GM23248 (cell line): ENCODE results near the gene MYADML2. TPM values are rescaled to one million over a fixed set of nuclear protein-coding genes. Genes with fewer than 3 reads are reported as not detected.

Experiments used
- DNase-seq: peaks from one replicate; pipeline ENCODE4 v3.0.0-alpha.2; 2015
- H2AFZ ChIP-seq: fragments of 200-600 bp; sonication (generic); 2 replicates; pipeline ENCODE4 v1.6.1; 2016; ENCODE audit warnings: antibody characterized with exemption
- H3F3A ChIP-seq: fragments of 200-600 bp; sonication (generic); 2 replicates; pipeline ENCODE4 v1.6.1; 2016; ENCODE audit warnings: mild to moderate bottlenecking, antibody characterized with exemption, mixed run types; ENCODE audit not compliant: insufficient read depth
- H3K27ac ChIP-seq: fragments of 200-600 bp; sonication (generic); 2 replicates; pipeline ENCODE4 v1.5.1; 2016; ENCODE audit warnings: mild to moderate bottlenecking
- H3K27me3 ChIP-seq: fragments of 200-600 bp; sonication (generic); replicated peaks from 2 replicates; pipeline ENCODE4 v1.6.1; 2016; ENCODE audit warnings: mild to moderate bottlenecking; ENCODE audit not compliant: insufficient read depth
- H3K36me3 ChIP-seq: fragments of 200-600 bp; sonication (generic); 2 replicates; pipeline ENCODE4 v1.6.1; 2016; ENCODE audit warnings: low read depth, mild to moderate bottlenecking
- H3K4me1 ChIP-seq: fragments of 200-600 bp; sonication (generic); 2 replicates; pipeline ENCODE4 v1.6.1; 2016; ENCODE audit warnings: mild to moderate bottlenecking; ENCODE audit not compliant: insufficient read depth
- H3K4me2 ChIP-seq: fragments of 200-600 bp; sonication (generic); one replicate; pipeline ENCODE4 v1.6.1; 2016; ENCODE audit warnings: mild to moderate bottlenecking; ENCODE audit not compliant: unreplicated experiment
- H3K4me3 ChIP-seq: fragments of 200-600 bp; sonication (generic); 2 replicates; pipeline ENCODE4 v1.5.1; 2016; ENCODE audit warnings: mild to moderate bottlenecking
- H3K79me2 ChIP-seq: fragments of 200-600 bp; sonication (generic); 2 replicates; pipeline ENCODE4 v1.6.1; 2016; ENCODE audit warnings: mild to moderate bottlenecking; ENCODE audit not compliant: insufficient read depth
- H3K9ac ChIP-seq: fragments of 200-600 bp; sonication (generic); 2 replicates; pipeline ENCODE4 v1.6.1; 2016; ENCODE audit warnings: mild to moderate bottlenecking
- H3K9me2 ChIP-seq: fragments of 200-600 bp; sonication (generic); 2 replicates; pipeline ENCODE4 v1.6.1; 2016; ENCODE audit warnings: mixed run types, mild to moderate bottlenecking, moderate library complexity; ENCODE audit not compliant: insufficient read depth
- H3K9me3 ChIP-seq: fragments of 200-600 bp; sonication (generic); one replicate; pipeline ENCODE4 v1.6.1; 2017; ENCODE audit warnings: low read depth
- H4K20me1 ChIP-seq: fragments of 200-600 bp; sonication (generic); 2 replicates; pipeline ENCODE4 v1.6.0; 2016; ENCODE audit not compliant: insufficient read depth
- EZH2 ChIP-seq: fragments of 200-600 bp; sonication (generic); IDR thresholded peaks from 2 replicates; pipeline ENCODE4 v1.6.1; 2018; ENCODE audit warnings: antibody characterized with exemption, mild to moderate bottlenecking; ENCODE audit not compliant: insufficient read depth, poor library complexity, severe bottlenecking
- EZH2phosphoT487 ChIP-seq: fragments of 200-600 bp; sonication (generic); IDR thresholded peaks from 2 replicates; pipeline ENCODE4 v1.6.1; 2018; ENCODE audit warnings: antibody characterized with exemption, moderate library complexity, mild to moderate bottlenecking, low read depth; ENCODE audit not compliant: insufficient read depth
- WGBS, 2 experiments: methylation state at CpG; one replicate each; pipeline ENCODE4 v1.1.6; 2015 to 2017; ENCODE audit warnings: low lambda C conversion rate in 2 of 2, low coverage in 1 of 2; ENCODE audit errors: missing lambda C conversion rate in 2 of 2; 5-methylcytosine and 5-hydroxymethylcytosine counted together
- in situ Hi-C: fragments of 300-500 bp; cut with MboI; formaldehyde crosslinking; loops from 2 replicates; pipeline ENCODE4 v1.15.0; 2020
- polyA plus RNA-seq: library from polyadenylated mRNA; unstranded; fragments of >200 nt; fragmentation: Nextera tagmentation; extraction: Ambion mirVana; gene quantifications from 2 replicates; pipeline ENCODE4 v1.2.1, GENCODE V29; 2016
- total RNA-seq: library from RNA; depleted of rRNA; stranded (reverse); fragments of >200 nt; shearing (Covaris generic); gene quantifications from 2 replicates; pipeline ENCODE4 v1.2.3, GENCODE V29; 2014

MYADML2 gene
- total and polyA plus RNA-seq, 2 experiments from 2014 or later: not detected

DNA sequence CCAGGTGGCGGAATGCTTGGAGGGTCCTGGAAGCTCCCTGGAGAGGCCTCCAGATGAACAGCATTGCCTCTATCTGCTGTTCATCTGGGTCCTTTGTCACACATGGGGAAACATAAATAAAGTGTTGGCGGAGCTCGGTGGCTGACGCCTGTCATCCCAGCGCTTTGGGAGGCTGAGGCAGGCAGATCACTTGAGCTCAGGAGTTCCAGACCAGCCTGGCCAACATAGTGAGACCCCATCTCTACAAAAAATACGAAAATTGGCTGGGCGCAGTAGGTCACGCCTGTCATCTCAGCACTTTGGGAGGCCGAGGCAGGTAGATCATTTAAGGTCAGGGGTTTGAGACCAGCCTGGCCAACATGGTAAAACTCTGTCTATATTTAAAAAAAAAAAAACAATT lies 2.2 kb downstream of the MYADML2 start:
- H3K4me1 ChIP-seq: no peaks in the 10 kb centered on the region
- H3K4me2 ChIP-seq: no peak overlapping the region
- no peak for TF ChIP-seq EZH2phosphoT487
- TF ChIP-seq EZH2: no peak
- DNase-seq: no peak
- no peak overlapping the region for H3K27ac ChIP-seq
- no peaks in the 10 kb centered on the region for H3K36me3 ChIP-seq
- H3K9me3 ChIP-seq: no peaks in the 10 kb centered on the region
- H3F3A ChIP-seq: no peaks in the 10 kb centered on the region
- H3K9me2 ChIP-seq: no peaks in the 10 kb centered on the region
- no peaks in the 10 kb centered on the region for H3K27me3 ChIP-seq
- no peak overlapping the region for H2AFZ ChIP-seq
- no peak overlapping the region for H3K4me3 ChIP-seq
- H3K9ac ChIP-seq: no peak overlapping the region
- 80 to 86% methylated on average over 9 of the region's 9 CpGs for WGBS, 2 experiments
- H4K20me1 ChIP-seq: no peaks in the 10 kb centered on the region
- in situ Hi-C loops: no loop called here
- H3K79me2 ChIP-seq: no peaks in the 10 kb centered on the region

DNA sequence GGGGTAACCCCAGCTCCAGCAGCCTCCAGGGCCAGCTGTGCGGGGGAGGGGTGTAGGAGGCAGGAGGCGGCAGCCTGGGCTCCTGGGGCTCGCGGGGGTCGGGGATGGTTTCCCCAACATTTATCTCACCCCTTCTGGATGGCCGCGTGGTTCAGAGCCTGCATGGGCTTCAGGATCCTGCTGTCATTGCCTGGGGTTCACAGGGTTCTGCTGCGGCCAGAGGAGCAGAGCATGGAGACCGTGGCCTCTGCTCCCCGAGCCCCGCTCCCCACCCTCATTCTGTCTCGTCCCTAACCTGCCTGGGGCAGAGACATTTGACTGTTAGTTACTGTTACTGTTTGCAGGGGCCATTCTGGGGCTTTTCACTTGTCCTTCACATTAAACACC lies 4.9 kb downstream of the MYADML2 start:
- no peaks in the 10 kb centered on the region for H3K9me3 ChIP-seq
- TF ChIP-seq EZH2phosphoT487 (no peak), EZH2 (no peak)
- H3F3A ChIP-seq: no peaks in the 10 kb centered on the region
- no peak overlapping the region for H2AFZ ChIP-seq
- H3K36me3 ChIP-seq: no peaks in the 10 kb centered on the region
- in situ Hi-C loops: no loop called here
- H3K9ac ChIP-seq: no peak overlapping the region
- H3K27ac ChIP-seq: no peak overlapping the region
- H3K9me2 ChIP-seq: no peaks in the 10 kb centered on the region
- DNase-seq: no peak
- H3K27me3 ChIP-seq: no peaks in the 10 kb centered on the region
- no peaks in the 10 kb centered on the region for H3K79me2 ChIP-seq
- 0 out of 2 replicates have a peak, but pooled peaks cover 3% of the 10 kb centered on the region for H3K4me1 ChIP-seq
- H3K4me2 ChIP-seq: no peak overlapping the region
- H4K20me1 ChIP-seq: no peaks in the 10 kb centered on the region
- WGBS, 2 experiments: 51 to 62% methylated on average over 7 to 11 of the region's 12 CpGs
- no peak overlapping the region for H3K4me3 ChIP-seq

DNA sequence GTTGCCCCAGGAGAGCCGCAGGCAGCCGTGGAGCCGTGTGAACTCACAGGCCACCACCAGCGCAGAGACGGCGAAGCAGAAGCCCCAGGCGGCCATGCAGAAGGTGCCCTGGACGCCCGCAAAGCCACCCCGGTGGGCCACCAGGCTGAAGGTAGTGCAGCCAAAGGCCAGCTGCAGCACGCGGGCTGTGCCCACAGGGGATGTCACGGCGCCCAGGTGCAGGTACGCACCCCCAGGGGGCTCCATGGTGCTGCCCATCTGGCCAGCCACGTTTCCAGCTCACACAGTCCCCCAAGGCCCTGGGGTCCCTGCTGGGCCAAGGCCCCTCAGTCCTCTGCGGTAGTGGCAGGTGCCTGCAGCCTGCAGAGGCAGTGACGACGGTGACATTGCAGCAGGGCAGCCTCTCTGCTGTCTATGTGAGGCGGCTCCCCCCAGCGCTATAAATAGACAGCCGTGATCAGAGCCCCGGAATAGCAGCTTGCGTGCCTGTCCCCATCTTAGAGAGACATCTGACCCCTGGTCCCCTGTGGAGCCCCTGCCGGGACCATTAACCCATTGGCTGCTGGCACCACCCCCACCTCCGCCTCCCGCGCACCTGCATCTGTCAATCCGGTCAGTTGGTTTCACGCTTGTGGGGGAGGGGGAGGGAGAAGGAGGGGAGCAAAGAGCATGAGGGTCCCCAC lies 5.4 kb downstream of the MYADML2 start:
- DNase-seq: no peak
- H3K36me3 ChIP-seq: no peaks in the 10 kb centered on the region
- H3F3A ChIP-seq: no peaks in the 10 kb centered on the region
- no peaks in the 10 kb centered on the region for H3K9me3 ChIP-seq
- H3K9me2 ChIP-seq: no peaks in the 10 kb centered on the region
- no peak overlapping the region for H3K27ac ChIP-seq
- H4K20me1 ChIP-seq: no peaks in the 10 kb centered on the region
- H3K4me3 ChIP-seq: no peak overlapping the region
- TF ChIP-seq EZH2phosphoT487 (no peak), EZH2 (no peak)
- in situ Hi-C loops: no loop called here
- H3K4me1 ChIP-seq: 0 out of 2 replicates have a peak, but pooled peaks cover 3% of the 10 kb centered on the region
- H3K27me3 ChIP-seq: no peaks in the 10 kb centered on the region
- H3K79me2 ChIP-seq: peaks cover 2% of the 10 kb centered on the region
- WGBS, 2 experiments: 36 to 38% methylated on average over 29 to 30 of the region's 30 CpGs
- H3K9ac ChIP-seq: no peak overlapping the region
- no peak overlapping the region for H2AFZ ChIP-seq
- no peak overlapping the region for H3K4me2 ChIP-seq

DNA sequence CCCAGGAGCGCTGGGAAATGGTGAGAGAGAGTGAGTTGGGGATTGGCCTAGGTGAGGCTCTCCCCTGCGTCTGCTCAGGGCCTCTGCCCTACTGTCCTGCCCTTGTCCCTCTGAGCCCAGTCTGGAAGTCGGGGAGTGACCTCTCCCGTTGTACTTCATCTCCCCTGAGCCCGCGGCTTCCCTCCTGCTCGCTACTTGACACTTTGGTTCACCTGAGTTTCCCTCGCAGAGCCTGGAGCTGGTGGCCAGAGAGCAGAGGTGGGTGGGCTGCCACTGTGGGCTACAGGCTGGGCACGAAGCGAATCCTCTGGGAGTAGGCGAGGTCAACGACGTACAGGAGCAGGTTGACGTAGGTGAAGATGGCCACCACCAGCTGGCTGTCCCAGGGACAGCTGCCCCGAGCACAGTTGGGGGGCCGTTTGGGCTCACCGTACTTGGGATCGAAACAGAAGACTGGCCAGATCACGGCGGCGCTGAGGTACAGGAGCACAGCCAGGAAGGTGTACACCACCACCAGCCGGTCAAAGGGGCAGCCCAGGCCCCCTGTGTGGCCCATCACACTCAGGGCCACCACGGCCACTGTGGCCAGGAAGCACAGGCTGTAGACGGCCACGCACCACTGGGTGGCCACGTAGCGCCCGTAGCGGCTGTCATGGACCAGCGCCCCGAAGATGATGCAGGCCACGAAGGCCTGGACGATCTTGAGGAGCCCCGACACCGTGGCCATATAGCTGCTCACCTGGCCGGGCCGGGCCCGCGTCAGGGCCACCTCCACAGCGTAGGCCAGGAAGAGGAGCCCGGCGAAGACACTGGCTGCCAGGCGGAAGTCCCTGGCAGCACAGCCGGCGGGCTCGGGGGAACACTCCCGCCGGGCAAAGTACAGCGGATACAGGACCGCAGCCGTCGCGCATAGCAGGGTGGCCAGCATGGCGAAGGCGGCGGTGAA lies 6.2 kb downstream of the MYADML2 start:
- 84 to 91% methylated on average over 50 to 51 of the region's 56 CpGs for WGBS, 2 experiments
- Histone ChIP-seq H2AFZ (peak overlapping the region; percentile 59), H3K79me2 (peaks cover 11% of the 10 kb centered on the region), H4K20me1 (no peaks in the 10 kb centered on the region), H3K4me1 (0 out of 2 replicates have a peak, but pooled peaks cover 6% of the 10 kb centered on the region), H3K27ac (no peak overlapping the region), H3F3A (no peaks in the 10 kb centered on the region), H3K4me3 (no peak overlapping the region), H3K9ac (no peak overlapping the region), H3K9me2 (no peaks in the 10 kb centered on the region), H3K4me2 (no peak overlapping the region), H3K36me3 (no peaks in the 10 kb centered on the region), H3K9me3 (no peaks in the 10 kb centered on the region), H3K27me3 (no peaks in the 10 kb centered on the region)
- no peak for TF ChIP-seq EZH2phosphoT487
- TF ChIP-seq EZH2: no peak
- DNase-seq: no peak
- in situ Hi-C loops: no loop called here
